H1 (cell line): ENCODE results near the gene EPG5. TPM values are rescaled to one million over a fixed set of nuclear protein-coding genes. Genes with fewer than 3 reads are reported as not detected.

Experiments
- CTCF ChIA-PET: fragments of 300-600 bp; sonication (Branson Sonifier 250); formaldehyde crosslinking; loops from one replicate; lab custom pipeline; 2021; ENCODE audit not compliant: partially characterized antibody; lab: Charles Lee
- POLR2A ChIA-PET: fragments of 300-600 bp; sonication (Branson Sonifier 250); formaldehyde crosslinking; loops from one replicate; lab custom pipeline; 2021; ENCODE audit warnings: inconsistent platforms; ENCODE audit not compliant: partially characterized antibody; lab: Charles Lee
- DNase-seq, 2 experiments: peaks; one replicate each; pipeline versions ENCODE4 v3.0.0 to v3.0.0-alpha.2; 2010 to 2022; ENCODE audit warnings: low spot score in 2 of 2, low read depth in 1 of 2, mixed read lengths in 1 of 2
- FAIRE-seq: peaks from 2 replicates; lab custom pipeline; 2011; peaks lifted over from hg19 to GRCh38; lab: Jason Lieb, UNC
- H2AFZ ChIP-seq: 2 replicates; pipeline ENCODE4 v1.8.1; 2012; ENCODE audit warnings: low read length, inconsistent platforms
- H2AK5ac ChIP-seq: 2 replicates; pipeline ENCODE4 v1.6.1; 2013; ENCODE audit warnings: low read depth, low read length
- H2BK120ac ChIP-seq: replicated peaks from 2 replicates; pipeline ENCODE3; 2013; ENCODE audit warnings: low read depth, low read length, inconsistent platforms
- H2BK12ac ChIP-seq: 2 replicates; pipeline ENCODE4 v1.6.1; 2013; ENCODE audit warnings: low read depth, low read length
- H2BK15ac ChIP-seq: 2 replicates; pipeline ENCODE4 v1.6.1; 2013; ENCODE audit warnings: low read length
- H2BK20ac ChIP-seq: 2 replicates; pipeline ENCODE4 v1.6.1; 2013; ENCODE audit warnings: low read length
- H2BK5ac ChIP-seq: 2 replicates; pipeline ENCODE4 v1.6.1; 2013; ENCODE audit warnings: low read depth, low read length
- H3K14ac ChIP-seq: 2 replicates; pipeline ENCODE4 v1.6.1; 2013; ENCODE audit warnings: inconsistent platforms; ENCODE audit not compliant: insufficient read length
- H3K18ac ChIP-seq: 2 replicates; pipeline ENCODE4 v1.6.1; 2013; ENCODE audit warnings: low read length; ENCODE audit errors: extremely low read depth
- H3K23ac ChIP-seq: 2 replicates; pipeline ENCODE4 v1.6.1; 2013; ENCODE audit warnings: inconsistent platforms; ENCODE audit not compliant: insufficient read length
- H3K23me2 ChIP-seq: 2 replicates; pipeline ENCODE4 v1.6.1; 2013; ENCODE audit warnings: low read depth, low read length
- H3K27ac ChIP-seq: 2 replicates; pipeline ENCODE4 v1.6.1; 2011; ENCODE audit warnings: low read depth, low read length, inconsistent platforms
- H3K27me3 ChIP-seq, 4 experiments: replicated peaks in 1 of 4; 1 replicate in 1 of 4; 2 replicates in 3 of 4; pipeline versions ENCODE4 v1.6.1 to v1.8.1; 2011 to 2013; ENCODE audit warnings: low read length in 3 of 4, mild to moderate bottlenecking in 3 of 4, inconsistent platforms in 2 of 4, mixed read lengths in 2 of 4, moderate library complexity in 1 of 4; ENCODE audit not compliant: control insufficient read depth in 3 of 4, insufficient read depth in 3 of 4; ENCODE audit errors: extremely low read depth in 1 of 4
- H3K36me3 ChIP-seq, 4 experiments: 2 replicates each; pipeline versions ENCODE4 v1.6.1 to v1.8.1; 2011 to 2013; ENCODE audit warnings: mild to moderate bottlenecking in 4 of 4, low read length in 3 of 4, moderate library complexity in 2 of 4, control low read depth in 1 of 4, inconsistent platforms in 1 of 4; ENCODE audit not compliant: insufficient read depth in 4 of 4, control insufficient read depth in 2 of 4
- H3K4ac ChIP-seq: replicated peaks from 2 replicates; pipeline ENCODE3; 2013; ENCODE audit warnings: low read length, low read depth, mixed read lengths, inconsistent platforms; ENCODE audit not compliant: insufficient read length
- H3K4me1 ChIP-seq, 4 experiments: replicated peaks in 1 of 4; 1 replicate in 1 of 4; 2 replicates in 3 of 4; pipeline versions ENCODE4 v1.6.1 to v1.8.1; 2011 to 2013; ENCODE audit warnings: low read length in 3 of 4, inconsistent platforms in 2 of 4, mixed read lengths in 1 of 4; ENCODE audit not compliant: insufficient read depth in 4 of 4, control insufficient read depth in 3 of 4
- H3K4me2 ChIP-seq, 2 experiments: 2 replicates each; pipeline versions ENCODE4 v1.6.1 to v1.8.1; 2011 to 2013; ENCODE audit warnings: low read depth in 2 of 2, low read length in 2 of 2, control low read depth in 1 of 2, inconsistent platforms in 1 of 2, mild to moderate bottlenecking in 1 of 2; ENCODE audit not compliant: insufficient read depth in 1 of 2
- H3K4me3 ChIP-seq, 4 experiments: fragments of 200-600, 300-600 bp in 1 of 4; sonication (generic), shearing (Covaris generic), sonication (Bioruptor Twin) in 1 of 4; 2 replicates each; pipeline versions ENCODE4 v1.5.1 to v1.8.1; 2011 to 2016; ENCODE audit warnings: low read length in 4 of 4, low read depth in 3 of 4, control low read depth in 2 of 4, inconsistent platforms in 2 of 4, mild to moderate bottlenecking in 2 of 4, mixed read lengths in 1 of 4, moderate library complexity in 1 of 4; ENCODE audit not compliant: insufficient read depth in 2 of 4; ENCODE audit errors: extremely low read depth in 1 of 4
- H3K56ac ChIP-seq: replicated peaks from 2 replicates; pipeline ENCODE3; 2013; ENCODE audit warnings: low read depth, mild to moderate bottlenecking, mixed read lengths, low read length, inconsistent platforms; ENCODE audit not compliant: insufficient read length
- H3K79me1 ChIP-seq: 2 replicates; pipeline ENCODE4 v1.6.1; 2013; ENCODE audit warnings: low read depth, low read length, control low read depth
- H3K79me2 ChIP-seq, 2 experiments: 2 replicates each; pipeline versions ENCODE4 v1.6.1 to v1.8.1; 2012 to 2013; ENCODE audit warnings: low read length in 2 of 2, mild to moderate bottlenecking in 2 of 2, inconsistent platforms in 1 of 2; ENCODE audit not compliant: insufficient read depth in 2 of 2, control insufficient read depth in 1 of 2
- H3K9ac ChIP-seq, 4 experiments: replicated peaks in 1 of 4; 1 replicate in 1 of 4; 2 replicates in 3 of 4; pipeline versions ENCODE4 v1.6.1 to v1.8.1; 2011 to 2013; ENCODE audit warnings: low read depth in 3 of 4, low read length in 3 of 4, control low read depth in 2 of 4, mild to moderate bottlenecking in 2 of 4, moderate library complexity in 2 of 4, inconsistent platforms in 1 of 4; ENCODE audit errors: extremely low read depth in 1 of 4
- H3K9me3 ChIP-seq, 2 experiments: 2 replicates each; pipeline versions ENCODE4 v1.6.1 to v1.8.1; 2012 to 2013; ENCODE audit warnings: mild to moderate bottlenecking in 2 of 2, moderate library complexity in 2 of 2, control low read depth in 1 of 2, inconsistent platforms in 1 of 2, low read depth in 1 of 2, low read length in 1 of 2, mixed read lengths in 1 of 2; ENCODE audit not compliant: insufficient read depth in 2 of 2
- H4K20me1 ChIP-seq, 2 experiments: replicated peaks in 1 of 2; 2 replicates each; pipeline versions ENCODE3 to v1.8.1; 2011 to 2013; ENCODE audit warnings: inconsistent platforms in 2 of 2, low read length in 2 of 2, mild to moderate bottlenecking in 1 of 2; ENCODE audit not compliant: insufficient read depth in 2 of 2, control insufficient read depth in 1 of 2
- H4K5ac ChIP-seq: 2 replicates; pipeline ENCODE4 v1.6.1; 2013; ENCODE audit warnings: low read length, low read depth, mixed read lengths, inconsistent platforms; ENCODE audit not compliant: insufficient read length
- H4K8ac ChIP-seq: 2 replicates; pipeline ENCODE4 v1.8.0; 2013; ENCODE audit warnings: mild to moderate bottlenecking, moderate library complexity, low read length, inconsistent platforms; ENCODE audit not compliant: insufficient read depth; ENCODE audit errors: extremely low read depth
- H4K91ac ChIP-seq: replicated peaks from 2 replicates; pipeline ENCODE3; 2013; ENCODE audit warnings: low read length, mixed read lengths, inconsistent platforms; ENCODE audit not compliant: insufficient read length
- CBX5 ChIP-seq: fragments of 300-800, 300-1000 bp; sonication (generic); IDR thresholded peaks from 2 replicates; pipeline ENCODE4 v1.7.1; 2016; ENCODE audit warnings: antibody characterized with exemption, low read length, low read depth
- GABPA ChIP-seq: IDR thresholded peaks from 2 replicates; pipeline ENCODE4 v1.6.1; 2011; ENCODE audit warnings: mild to moderate bottlenecking, low read length, moderate library complexity, borderline replicate concordance; ENCODE audit not compliant: insufficient read depth
- NANOG ChIP-seq: IDR thresholded peaks from 2 replicates; pipeline ENCODE4 v1.6.1; 2011; ENCODE audit warnings: low read length, low read depth, mild to moderate bottlenecking, inconsistent platforms; ENCODE audit not compliant: insufficient read depth, poor library complexity, severe bottlenecking
- NRF1 ChIP-seq: IDR thresholded peaks from 2 replicates; pipeline ENCODE4 v1.6.1; 2011; ENCODE audit warnings: mild to moderate bottlenecking, low read depth, low read length, improper control_type of control experiment
- POLR2A ChIP-seq, 2 experiments: IDR thresholded peaks; 1 replicate in 1 of 2; 2 replicates in 1 of 2; pipeline ENCODE4 v1.6.1; 2011; ENCODE audit warnings: low read depth in 2 of 2, low read length in 2 of 2, mild to moderate bottlenecking in 2 of 2; ENCODE audit errors: control extremely low read depth in 1 of 2
- SUZ12 ChIP-seq: fragments of 200-600 bp; sonication (generic); IDR thresholded peaks from 2 replicates; pipeline ENCODE4 v1.6.1; 2012; ENCODE audit warnings: mild to moderate bottlenecking, inconsistent platforms, low read length, moderate library complexity, mixed read lengths
- TAF1 ChIP-seq: IDR thresholded peaks from 2 replicates; pipeline ENCODE4 v1.6.1; 2011; ENCODE audit warnings: mild to moderate bottlenecking, low read depth, low read length
- TAF7 ChIP-seq: optimal IDR thresholded peaks from 2 replicates; pipeline ENCODE3; 2011; ENCODE audit warnings: low read depth, mild to moderate bottlenecking, inconsistent platforms, low read length, moderate library complexity, borderline replicate concordance
- TEAD4 ChIP-seq: IDR thresholded peaks from 2 replicates; pipeline ENCODE4 v1.6.1; 2012; ENCODE audit warnings: low read depth, low read length, inconsistent platforms, mixed read lengths
- WGBS, 2 experiments: shearing (Covaris generic) in 1 of 2; methylation state at CpG; one replicate each; pipeline versions ENCODE4 v1.1.6 to v1.1.7; 2013 to 2015; ENCODE audit warnings: low lambda C conversion rate in 2 of 2, mixed read lengths in 2 of 2, inconsistent platforms in 1 of 2, low coverage in 1 of 2, missing lambda C conversion rate in 1 of 2; ENCODE audit not compliant: insufficient replicate concordance in 2 of 2, insufficient coverage in 1 of 2, insufficient read length in 1 of 2; ENCODE audit errors: extremely low coverage in 1 of 2, missing lambda C conversion rate in 1 of 2; 5-methylcytosine and 5-hydroxymethylcytosine counted together
- polyA plus RNA-seq, 7 experiments: library from polyadenylated mRNA; depleted of rRNA in 3 of 7; stranded (reverse) in 5 of 7; unstranded in 2 of 7; fragments of >200 nt in 5 of 7; fragments of 200-250 nt in 2 of 7; gene quantifications; 1 replicate in 5 of 7; 2 replicates in 1 of 7; 4 replicates in 1 of 7; pipeline versions ENCODE4 v1.2.1 to v1.2.3, GENCODE V29; 2011 to 2013; ENCODE audit warnings: missing spikeins in 2 of 7, mixed read lengths in 2 of 7
- total RNA-seq: library from RNA; stranded (reverse); fragmentation: NEBNext Ultra II Directional; extraction: Animal tissue kit (Norgen Biotek cat#: 25700); gene quantifications from 2 replicates; pipeline ENCODE4 v1.2.1, GENCODE V29; 2021

Gene EPG5
- total and polyA plus RNA-seq, 2 of the 8 experiments (the other 6 are each of a cell fraction or from before 2014, with no cell fraction given): 14.1 to 18.3 TPM

DNA sequence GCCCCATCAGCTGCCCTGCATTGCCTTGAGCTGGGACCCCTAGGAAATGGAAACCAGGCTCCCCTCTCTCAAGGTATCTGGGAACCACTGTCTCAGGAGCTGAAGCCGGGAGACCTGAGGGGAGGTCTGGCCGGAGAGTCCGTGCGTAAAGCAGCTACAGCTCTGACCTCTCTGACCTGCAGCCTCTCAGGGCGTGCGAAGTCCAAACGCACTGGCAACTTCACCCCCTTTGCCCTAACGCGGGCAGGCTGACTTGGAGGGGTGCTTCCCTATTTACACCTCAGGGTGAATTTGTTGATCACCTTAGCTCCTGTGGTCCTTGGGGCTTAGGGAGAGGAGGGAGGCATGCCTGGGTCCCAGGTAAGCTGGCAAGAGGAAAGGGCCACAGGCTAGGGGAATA lies 124.1 kb downstream of the EPG5 start:
- H3K9ac ChIP-seq: no peak overlapping the region
- H3K56ac ChIP-seq: no peak overlapping the region
- H4K91ac ChIP-seq: no peak overlapping the region
- H4K5ac ChIP-seq: no peak overlapping the region
- H3K14ac ChIP-seq: no peak overlapping the region
- TF ChIP-seq TAF1 (no peak), CBX5 (no peak), NRF1 (no peak), NANOG (no peak), SUZ12 (no peak), TEAD4 (no peak), TAF7 (no peak), GABPA (no peak), POLR2A (IDR thresholded peaks at IDR 0.05; ENCODE audit: control extremely low read depth in 1 of 2, low read depth in 2 of 2, low read length in 2 of 2) (no peak)
- CTCF ChIA-PET: interaction anchor here (0.6 to 4.0 kb wide), 7 partner anchors 14 to 189 kb away, joined by 3 to 20 read pairs (median 4); partner anchors contain the start of gene SLC14A1
- H2AFZ ChIP-seq: no peak overlapping the region
- H3K18ac ChIP-seq: no peak overlapping the region
- POLR2A ChIA-PET: no interaction called here
- no peak overlapping the region for H3K23ac ChIP-seq
- no peak overlapping the region for H4K8ac ChIP-seq
- H3K23me2 ChIP-seq: no peaks in the 10 kb centered on the region
- no peak overlapping the region for H3K4ac ChIP-seq
- H3K9me3 ChIP-seq: no peaks in the 10 kb centered on the region
- no peak overlapping the region for H2BK5ac ChIP-seq
- DNase-seq (no peak), FAIRE-seq (no peak)
- H2BK20ac ChIP-seq: no peak overlapping the region
- no peak overlapping the region for H2BK120ac ChIP-seq
- no peaks in the 10 kb centered on the region for H3K36me3 ChIP-seq
- H3K4me2 ChIP-seq: no peak overlapping the region
- 89% methylated on average over 9 of the region's 9 CpGs; no CpG with 5 or more reads in 1 of the 2 experiments for WGBS, 2 experiments
- H3K27ac ChIP-seq: no peak overlapping the region
- H3K79me1 ChIP-seq: no peaks in the 10 kb centered on the region
- peaks cover 0 to 8% (median 1%) of the 10 kb centered on the region in 4 experiments; a peak in 3 of 7 replicates for H3K4me1 ChIP-seq
- peaks cover 5 to 11% (median 7%) of the 10 kb centered on the region in 4 experiments for H3K27me3 ChIP-seq
- H4K20me1 ChIP-seq: no peaks in the 10 kb centered on the region
- no peaks in the 10 kb centered on the region for H3K79me2 ChIP-seq
- no peak overlapping the region for H2BK12ac ChIP-seq
- no peak overlapping the region for H3K4me3 ChIP-seq
- no peak overlapping the region for H2BK15ac ChIP-seq
- H2AK5ac ChIP-seq: no peak overlapping the region
